ENCODE results near the gene MEDAG.

MEDAG gene

GRCh38 chr13:30882026-30882850 lies 23.8 kb upstream of the MEDAG start:
- H3K4me2 ChIP-seq (ENCODE audit: low read length) = no peak overlapping the region
- no peak overlapping the region for H3K27ac ChIP-seq
- no peaks in the 10 kb centered on the region for H3K36me3 ChIP-seq (ENCODE audit: control insufficient read depth, insufficient read depth, low read length)
- H3K4me3 ChIP-seq (ENCODE audit: low read depth, low read length) = no peak overlapping the region
- H3K4me1 ChIP-seq = no peaks in the 10 kb centered on the region
- no peak overlapping the region for H2AFZ ChIP-seq
- no peaks in the 10 kb centered on the region for H3K79me2 ChIP-seq
- TF ChIP-seq CTCF (IDR thresholded peaks at IDR 0.05) = no peak
- no peaks in the 10 kb centered on the region for H3K27me3 ChIP-seq (ENCODE audit: control insufficient read depth, insufficient read depth, low read length)
- H3K9ac ChIP-seq = no peak overlapping the region
- H3K9me3 ChIP-seq (ENCODE audit: control insufficient read depth, low read length) = no peaks in the 10 kb centered on the region

GRCh38 chr13:30882996-30883766 lies 22.9 kb upstream of the MEDAG start:
- Histone ChIP-seq H3K4me1 (no peaks in the 10 kb centered on the region), H3K4me3 (ENCODE audit: low read depth, low read length) (no peak overlapping the region), H2AFZ (no peak overlapping the region), H3K4me2 (ENCODE audit: low read length) (no peak overlapping the region), H3K79me2 (no peaks in the 10 kb centered on the region), H3K9ac (no peak overlapping the region), H3K27me3 (ENCODE audit: control insufficient read depth, insufficient read depth, low read length) (no peaks in the 10 kb centered on the region), H3K36me3 (ENCODE audit: control insufficient read depth, insufficient read depth, low read length) (no peaks in the 10 kb centered on the region), H3K27ac (no peak overlapping the region), H3K9me3 (ENCODE audit: control insufficient read depth, low read length) (no peaks in the 10 kb centered on the region)
- TF ChIP-seq CTCF (IDR thresholded peaks at IDR 0.05) = no peak

- no peak for TF ChIP-seq CTCF (IDR thresholded peaks at IDR 0.05)
- Histone ChIP-seq H2AFZ (no peak overlapping the region), H3K4me2 (ENCODE audit: low read length) (no peak overlapping the region)
Measured at GRCh38 chr13:30884543-30884942, 21.5 kb upstream of the MEDAG start.

GRCh38 chr13:30889196-30889690 lies 16.8 kb upstream of the MEDAG start:
- TF ChIP-seq CTCF (IDR thresholded peaks at IDR 0.05) = no peak
- Histone ChIP-seq H3K27me3 (ENCODE audit: control insufficient read depth, insufficient read depth, low read length) (no peaks in the 10 kb centered on the region), H3K4me3 (ENCODE audit: low read depth, low read length) (no peak overlapping the region), H2AFZ (no peak overlapping the region), H3K9ac (no peak overlapping the region), H3K27ac (no peak overlapping the region), H3K79me2 (no peaks in the 10 kb centered on the region), H3K4me2 (ENCODE audit: low read length) (no peak overlapping the region), H3K4me1 (no peaks in the 10 kb centered on the region), H3K36me3 (ENCODE audit: control insufficient read depth, insufficient read depth, low read length) (no peaks in the 10 kb centered on the region), H3K9me3 (ENCODE audit: control insufficient read depth, low read length) (no peaks in the 10 kb centered on the region)

More at GRCh38 chr13:30884543-30884942, 21.5 kb upstream of the MEDAG start:
- H3K9ac ChIP-seq = no peak overlapping the region
- H3K4me3 ChIP-seq (ENCODE audit: low read depth, low read length) = no peak overlapping the region
- H3K27ac ChIP-seq = no peak overlapping the region
- H3K9me3 ChIP-seq (ENCODE audit: control insufficient read depth, low read length) = no peaks in the 10 kb centered on the region
- H3K27me3 ChIP-seq (ENCODE audit: control insufficient read depth, insufficient read depth, low read length) = no peaks in the 10 kb centered on the region
- H3K36me3 ChIP-seq (ENCODE audit: control insufficient read depth, insufficient read depth, low read length) = no peaks in the 10 kb centered on the region
- H3K79me2 ChIP-seq = no peaks in the 10 kb centered on the region
- H3K4me1 ChIP-seq = no peaks in the 10 kb centered on the region

All from parathyroid adenoma (tissue), 2 donors.